T1000 (cell line): ENCODE measurements around the gene WASF2.
"Not testable (repeated sequence)": the region's sequence is repeated elsewhere in the genome, so short reads cannot be mapped to it uniquely, and the experiment has no call there.

ENCODE experiments used
- DNase-seq: peaks from one replicate; lab custom pipeline; 2025; ENCODE audit warnings: mixed read lengths; lab: John Stamatoyannopoulos, UW

Gene WASF2

GRCh38 chr1:27489973-27490741 lies at the start of gene WASF2:
TSS of gene WASF2 (minus strand) at chr1:27490167. CDS start at chr1:27428890, 61,277 bp downstream.
- peak; percentile 95 for DNase-seq

- peak; percentile 44 for DNase-seq
These were observed 48.8 kb upstream of the WASF2 start for GRCh38 chr1:27538793-27539192.

DNA sequence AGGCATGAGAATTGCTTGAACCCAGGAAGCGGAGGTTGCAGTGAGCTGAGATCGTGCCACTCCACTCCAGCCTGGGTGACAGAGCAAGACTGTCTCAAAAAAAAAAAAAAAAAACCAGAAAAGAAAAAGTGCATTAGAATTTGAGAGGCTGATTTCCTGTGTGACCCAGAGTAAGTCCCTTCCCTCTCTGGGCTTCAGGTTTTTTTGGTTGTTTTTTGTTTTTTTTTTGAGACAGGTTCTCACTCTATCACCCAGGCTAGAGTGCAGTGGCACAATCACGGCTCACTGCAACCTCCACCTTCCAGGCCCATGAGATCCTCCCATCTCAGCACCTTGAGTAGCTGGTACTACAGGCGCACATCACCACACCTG lies 48.3 kb upstream of the WASF2 start:
- not testable (repeated sequence) for DNase-seq

GRCh38 chr1:27536767-27537166 lies 46.8 kb upstream of the WASF2 start:
- peak; percentile 65 for DNase-seq

- DNase-seq: no peak
These were observed 46.2 kb upstream of the WASF2 start for GRCh38 chr1:27536010-27536757.

DNA sequence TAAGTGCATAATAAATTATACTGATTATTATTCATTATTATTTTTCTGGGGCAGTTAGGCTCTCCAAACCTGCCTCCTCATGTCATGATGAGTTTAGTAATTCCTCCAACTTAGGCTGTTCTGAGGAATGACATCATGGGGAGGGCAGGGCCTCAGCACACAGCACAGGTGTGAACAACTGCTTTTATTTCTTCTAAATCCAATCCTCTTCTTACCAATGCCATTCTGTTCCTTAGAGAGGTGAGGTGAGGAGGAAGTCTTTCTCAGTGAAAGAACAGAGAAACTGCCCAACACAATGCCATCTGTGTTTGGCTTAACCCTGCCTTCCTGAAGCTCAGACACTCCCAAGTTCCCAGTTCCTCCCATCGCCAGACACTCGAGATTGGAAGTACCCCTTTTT lies 45.4 kb upstream of the WASF2 start:
- no peak for DNase-seq

DNA sequence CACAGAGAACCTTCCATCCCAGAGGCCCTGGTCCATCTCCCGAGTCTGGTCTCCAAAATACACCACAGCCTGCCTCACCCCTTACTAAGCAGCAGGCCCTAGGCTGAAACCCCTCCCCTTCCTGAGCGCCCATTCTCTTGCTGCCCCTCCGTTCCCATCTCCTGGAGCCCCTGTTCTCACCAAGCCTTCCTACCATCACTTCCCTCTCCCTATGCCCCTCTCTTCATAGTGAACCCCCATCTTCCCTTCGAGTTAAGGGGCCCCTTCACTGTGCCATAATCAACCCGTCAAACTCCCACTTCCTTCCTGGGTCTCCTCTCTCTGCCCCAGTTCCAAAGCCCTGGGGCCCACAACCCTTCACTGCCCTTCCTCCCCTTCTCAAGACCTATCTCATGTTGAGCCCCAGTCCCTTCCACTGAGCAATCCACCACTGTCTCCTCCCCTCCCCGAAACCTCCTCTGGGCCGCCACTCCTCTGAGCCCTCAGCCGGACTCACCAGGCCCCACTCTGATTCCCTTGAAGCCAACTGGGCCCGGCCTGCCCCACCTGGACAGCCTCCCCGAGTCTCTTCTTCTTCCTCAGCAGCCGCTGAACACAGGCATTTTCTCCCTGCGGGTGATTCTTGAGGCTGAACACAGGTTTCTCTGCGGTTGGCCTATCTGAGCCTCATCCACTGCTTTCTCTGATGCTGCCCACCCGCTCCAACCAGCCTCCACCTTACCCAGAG lies 42.2 kb upstream of the WASF2 start:
- no peak for DNase-seq

- DNase-seq: no peak
These were observed 40.2 kb upstream of the WASF2 start for GRCh38 chr1:27530192-27530591.

DNA sequence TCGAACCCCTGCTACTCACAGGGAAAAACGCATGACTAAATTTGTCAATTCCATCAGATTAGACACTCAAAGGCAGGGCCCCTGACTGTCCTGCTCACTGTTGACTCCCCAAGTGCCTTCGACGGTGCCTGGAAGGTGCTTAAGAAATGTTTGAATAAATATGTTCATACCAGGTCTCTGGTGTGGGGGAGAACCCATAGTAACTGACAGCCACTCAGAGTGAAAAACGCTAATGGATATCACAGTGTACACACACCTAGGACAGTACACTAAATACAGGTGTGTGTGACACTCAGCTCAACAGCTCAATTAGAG lies 39.7 kb upstream of the WASF2 start:
- no peak for DNase-seq

DNA sequence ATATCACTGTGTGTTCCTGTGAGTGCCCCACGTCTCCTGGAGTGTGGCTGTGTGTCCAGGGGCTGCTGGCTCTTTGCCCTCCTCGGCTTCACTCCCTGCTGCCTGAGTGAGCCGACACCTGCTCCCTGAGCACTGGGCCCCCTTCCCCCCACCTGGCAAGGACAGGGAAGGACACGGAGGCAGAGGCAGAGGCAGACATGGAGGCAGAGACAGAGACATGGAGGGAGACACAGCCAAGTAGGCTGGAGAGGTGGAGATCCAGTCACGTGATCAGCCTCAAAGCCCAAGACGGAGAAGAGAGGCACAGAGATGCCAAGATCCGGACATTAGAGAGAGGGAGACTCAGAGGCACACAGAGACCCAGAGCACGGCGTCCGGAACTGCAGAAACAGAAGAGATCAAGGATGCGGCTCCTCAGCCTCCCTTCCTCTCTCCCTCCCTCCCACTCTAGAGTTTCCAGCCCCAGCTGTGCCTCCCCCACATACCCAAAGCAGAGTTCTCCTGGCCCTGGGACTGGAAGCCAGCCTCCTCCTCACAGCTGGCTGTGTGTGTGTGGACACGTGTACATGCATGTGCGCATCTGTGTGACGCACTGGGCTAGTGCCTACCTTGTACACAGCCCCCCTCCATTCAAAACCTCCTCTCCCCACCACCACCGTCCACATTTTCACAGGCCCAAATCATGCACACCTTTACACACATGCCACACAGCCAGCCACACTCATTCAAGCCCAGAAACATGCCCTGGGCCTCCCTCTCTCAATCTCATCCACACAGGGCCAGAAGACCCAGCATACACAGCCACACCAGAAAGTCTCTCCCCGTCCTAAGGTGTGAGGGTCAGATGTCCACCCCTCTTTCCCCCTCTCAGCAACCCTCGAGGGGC lies 39.1 kb upstream of the WASF2 start:
- no peak for DNase-seq

- DNase-seq: no peak
These were observed 38.2 kb upstream of the WASF2 start for GRCh38 chr1:27527890-27528817.

DNA sequence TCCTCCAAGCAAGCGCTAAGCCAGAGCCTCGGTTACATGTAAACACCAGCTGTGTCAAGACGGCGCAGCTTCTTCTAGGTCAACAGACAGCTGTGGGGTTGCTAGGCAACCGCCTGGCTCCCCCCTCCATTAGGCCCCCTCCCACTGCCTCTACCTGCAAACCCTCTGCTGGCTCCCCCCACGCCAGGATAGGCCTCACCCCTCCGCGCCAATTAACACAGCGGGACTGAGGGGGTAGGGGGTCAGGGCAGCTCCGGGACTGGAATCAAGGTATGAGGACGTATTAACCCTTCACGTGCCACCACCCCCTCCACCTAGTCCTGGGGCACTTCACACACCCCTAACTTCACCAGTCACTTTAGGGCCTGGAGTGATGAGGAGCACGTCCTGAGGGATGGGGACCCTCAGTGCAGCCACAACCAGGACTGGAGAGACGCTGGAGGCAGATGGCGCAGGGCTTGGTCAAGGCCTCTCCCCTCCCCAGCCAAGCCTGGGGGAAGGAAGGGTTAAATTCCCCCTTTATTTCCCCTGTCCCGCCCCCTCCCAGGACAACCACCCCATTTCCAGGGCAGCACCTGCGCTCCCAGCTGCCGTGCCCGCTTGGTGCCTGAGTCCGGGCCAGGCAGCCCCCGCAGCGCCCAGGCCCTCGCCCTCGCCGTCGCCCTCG lies 37.4 kb upstream of the WASF2 start:
- no peak for DNase-seq

GRCh38 chr1:27526569-27527222 lies 36.7 kb upstream of the WASF2 start:
- no peak for DNase-seq

DNA sequence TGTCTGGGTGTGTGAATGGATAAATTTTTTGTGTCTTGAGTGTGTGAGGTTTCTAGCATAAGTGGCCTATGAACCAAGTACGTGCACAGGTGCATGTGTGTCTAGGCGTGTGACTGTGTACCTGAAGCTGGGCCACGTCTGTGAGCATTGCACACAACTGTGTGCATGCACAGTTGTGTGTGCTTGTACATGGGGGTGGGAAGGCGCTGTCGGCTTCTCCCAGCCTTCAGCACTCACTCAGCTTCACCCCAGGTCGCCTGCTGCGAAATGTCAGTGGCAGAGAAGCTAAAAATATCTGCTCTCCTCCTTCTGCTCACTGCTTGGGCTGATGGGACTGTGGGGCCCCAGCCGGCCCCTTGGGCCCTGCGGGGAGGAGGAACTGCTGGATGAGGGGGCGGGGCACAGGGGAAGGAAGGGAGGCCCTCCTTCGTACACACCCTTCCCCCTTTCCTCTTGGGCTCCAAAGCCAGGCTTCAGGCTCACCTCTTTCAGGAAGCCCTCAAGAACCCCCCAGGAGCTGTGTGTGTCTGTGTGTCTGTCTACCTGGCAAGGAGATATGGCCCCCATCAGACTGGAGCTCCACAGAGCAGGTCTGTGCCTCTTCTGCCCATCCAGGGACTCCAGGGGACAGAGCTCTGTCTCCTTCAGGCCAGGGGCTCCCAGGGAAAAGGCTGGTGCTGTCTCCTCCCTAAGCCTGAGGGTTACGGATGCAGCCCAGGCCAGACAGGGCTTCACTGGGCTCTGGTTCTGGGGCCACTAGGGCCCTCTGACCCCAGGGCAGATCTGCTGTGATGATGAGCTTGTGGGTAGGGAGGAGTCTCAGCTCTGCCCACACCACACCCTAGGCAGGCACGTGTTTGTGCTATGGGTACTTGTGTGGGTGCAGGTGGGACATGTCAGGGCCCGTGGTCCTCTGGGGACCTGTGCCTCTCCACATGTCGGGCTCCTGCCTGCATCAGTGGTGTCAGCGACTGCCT lies 35.6 kb upstream of the WASF2 start:
- DNase-seq: no peak

DNA sequence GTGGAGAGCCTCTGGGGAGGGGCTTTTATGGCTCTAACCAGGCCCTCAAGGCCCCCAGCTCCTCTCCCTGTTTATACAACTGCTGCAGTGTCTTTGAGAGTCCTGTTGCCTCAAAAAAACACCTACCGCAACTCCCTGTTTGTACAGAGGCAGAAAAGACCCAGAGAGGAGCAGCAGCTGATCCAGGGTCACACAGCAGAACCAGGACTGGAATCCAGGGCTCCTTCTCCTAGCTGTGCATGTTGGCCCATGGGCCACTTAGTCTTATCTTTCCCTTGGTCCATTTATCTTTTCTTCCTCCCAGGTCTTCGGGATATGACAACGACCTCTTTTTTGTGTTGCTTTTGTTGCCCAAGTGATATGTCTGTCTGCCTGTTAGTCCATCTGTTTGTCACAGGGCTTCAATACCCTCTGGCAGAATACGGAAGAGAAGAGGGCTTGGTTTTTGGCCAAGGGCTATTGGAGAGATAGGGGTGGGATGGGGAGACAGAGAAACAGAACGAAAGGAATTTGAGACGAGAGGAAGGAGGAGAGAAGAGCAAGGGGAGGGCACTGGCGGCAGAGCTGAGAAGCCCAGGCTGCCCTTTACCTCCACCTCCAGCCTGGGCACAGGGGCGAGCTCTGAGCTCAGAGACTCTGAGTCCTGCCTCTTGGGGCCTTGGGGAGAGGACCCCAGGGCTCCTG lies 33.5 kb upstream of the WASF2 start:
- no peak for DNase-seq

DNA sequence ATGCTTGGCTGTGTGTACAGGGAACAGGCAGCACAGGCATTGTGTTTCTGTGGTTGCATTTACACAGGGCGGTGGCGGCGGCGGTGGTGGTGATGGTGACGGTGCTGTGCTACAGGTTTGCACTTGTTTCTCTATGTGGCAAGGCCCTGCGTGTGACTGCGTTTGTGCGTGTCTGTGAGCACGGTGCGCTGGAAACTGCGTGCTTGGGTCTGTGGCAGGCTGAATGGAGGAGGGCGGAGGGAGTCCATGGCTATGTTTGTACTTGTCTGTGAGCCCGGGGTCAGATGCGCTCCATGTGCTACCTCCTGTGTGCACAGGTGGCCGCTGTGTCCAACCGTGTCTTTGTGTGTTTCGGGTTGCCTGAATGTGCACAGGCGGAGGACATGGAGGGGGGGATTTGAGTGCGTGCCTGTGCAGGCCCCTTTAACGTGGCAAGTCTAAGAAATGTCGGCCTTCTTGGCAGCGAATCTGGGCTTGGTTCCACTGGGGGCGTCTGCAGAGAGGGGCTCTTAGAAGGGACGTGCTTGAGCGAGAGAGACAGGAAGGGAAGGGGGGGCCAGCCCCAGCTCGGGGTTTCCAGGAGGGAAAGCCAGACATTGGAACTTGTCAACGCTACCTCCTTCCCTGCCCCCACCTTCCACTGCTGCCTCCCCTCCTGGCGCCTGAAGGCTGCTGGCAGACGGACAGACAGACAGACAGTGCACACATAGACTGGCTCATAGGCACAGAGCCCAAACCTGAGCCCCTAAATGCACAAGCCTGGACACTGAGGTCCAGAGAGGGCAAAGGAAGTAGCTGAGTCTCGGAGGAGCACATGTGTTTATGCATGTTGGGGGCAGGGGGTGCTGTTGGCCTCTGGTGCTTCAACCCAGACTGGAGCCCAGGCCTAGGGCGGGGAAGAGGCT lies 32.7 kb upstream of the WASF2 start:
- DNase-seq: no peak
